Measurements from ENCODE around the gene BICRA.
"Not testable (repeated sequence)": the region's sequence is repeated elsewhere in the genome, so short reads cannot be mapped to it uniquely, and the experiment has no call there.

BICRA gene

DNA sequence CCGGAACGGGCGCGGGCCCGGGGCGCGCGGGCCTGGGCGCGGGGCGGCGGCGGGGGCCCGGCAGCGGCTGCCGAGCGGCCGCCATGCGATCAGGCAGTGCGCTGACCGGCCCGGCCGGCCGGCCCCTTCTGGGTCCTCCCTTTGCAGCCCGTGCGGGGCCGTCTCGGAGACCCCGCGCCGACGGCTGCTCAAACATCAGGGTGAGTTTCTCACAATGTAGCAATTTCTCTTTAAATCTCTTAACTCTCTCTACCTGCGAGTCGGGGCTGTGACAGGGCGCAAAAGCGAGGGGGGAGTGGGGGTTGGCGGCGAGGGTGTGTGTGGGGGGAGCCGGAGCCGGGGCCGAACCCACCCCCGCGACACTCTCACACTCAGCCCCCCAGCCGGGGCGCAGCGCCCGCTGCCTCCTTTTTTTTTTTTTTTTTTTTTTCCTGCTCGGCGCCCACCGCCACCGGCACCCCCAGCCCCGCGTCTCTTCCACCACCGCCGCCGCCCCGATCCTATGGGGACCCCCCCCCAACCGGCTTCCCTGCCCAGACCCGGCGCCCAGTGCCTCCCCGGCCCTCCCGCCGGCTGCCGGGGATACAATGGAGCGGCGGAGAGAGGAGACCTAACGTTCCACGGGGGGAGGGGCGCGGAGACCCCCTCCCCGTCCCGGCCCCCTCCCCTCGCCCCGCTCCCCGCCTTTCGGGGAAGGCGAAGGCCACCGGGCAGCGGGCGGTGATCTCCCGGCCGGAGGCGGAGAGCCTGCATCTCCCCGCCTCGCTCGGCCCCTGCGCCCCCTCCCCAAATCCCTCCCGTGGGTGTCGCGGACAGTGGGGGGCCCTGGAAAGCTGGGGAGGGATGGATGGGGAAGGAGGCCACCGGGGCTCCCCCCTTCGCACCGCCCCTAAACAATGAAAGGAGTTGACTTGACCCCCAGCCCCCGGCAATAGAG lies at the start of gene BICRA:
TSS of gene BICRA (plus strand) at position 166 of the 937 bp plus-strand sequence. CDS start 64,441 bp downstream, outside the sequence.
- peak; percentile 77 for DNase-seq

DNA sequence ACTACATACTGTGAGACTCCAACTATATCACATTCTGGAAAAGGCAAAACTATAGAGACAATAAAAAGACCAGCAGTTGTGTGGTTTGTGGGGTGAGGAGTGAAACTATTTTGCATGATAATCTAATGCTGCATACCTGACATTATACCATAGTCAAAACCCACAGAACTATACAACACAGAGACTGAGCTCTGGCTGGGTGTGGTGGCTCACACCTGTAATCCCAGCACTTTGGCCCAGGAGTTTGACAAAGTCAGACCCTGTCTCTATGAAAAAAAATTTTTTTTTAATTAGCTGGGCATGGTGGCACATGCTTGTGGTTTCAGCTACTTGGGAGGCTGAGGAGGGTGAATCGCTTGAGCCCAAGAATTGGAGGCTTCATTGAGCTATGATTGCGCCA lies 47.9 kb upstream of the BICRA start:
- no peak for DNase-seq

DNA sequence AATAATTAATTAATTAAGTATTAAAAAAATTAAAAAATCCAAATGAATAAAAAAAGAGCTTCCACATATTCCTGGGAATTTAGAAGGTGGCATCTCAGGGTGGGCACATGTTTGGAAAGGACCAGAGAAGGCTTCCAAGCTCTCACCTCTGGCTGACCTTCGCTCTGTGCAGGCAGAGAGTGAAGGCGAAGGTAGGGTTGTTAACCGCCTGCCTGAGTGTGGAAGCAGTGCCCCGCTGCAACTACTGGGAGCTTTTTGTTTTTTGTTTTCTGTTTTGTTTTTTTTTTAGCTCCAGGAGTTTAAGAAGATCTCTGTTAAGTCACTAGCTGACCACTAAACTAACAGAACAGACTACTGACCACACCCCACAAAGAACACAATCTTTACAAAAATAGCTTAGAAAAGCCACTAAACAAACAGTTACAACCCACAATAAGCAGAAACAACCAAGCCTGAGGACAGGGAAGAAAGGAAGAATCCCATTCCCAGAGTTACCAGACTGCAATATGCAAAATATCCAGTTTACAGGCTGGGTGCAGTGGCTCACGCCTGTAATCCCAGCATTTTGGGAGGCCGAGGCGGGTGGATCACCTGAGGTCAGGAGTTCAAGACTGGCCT lies 47.4 kb upstream of the BICRA start:
- no peak for DNase-seq

DNA sequence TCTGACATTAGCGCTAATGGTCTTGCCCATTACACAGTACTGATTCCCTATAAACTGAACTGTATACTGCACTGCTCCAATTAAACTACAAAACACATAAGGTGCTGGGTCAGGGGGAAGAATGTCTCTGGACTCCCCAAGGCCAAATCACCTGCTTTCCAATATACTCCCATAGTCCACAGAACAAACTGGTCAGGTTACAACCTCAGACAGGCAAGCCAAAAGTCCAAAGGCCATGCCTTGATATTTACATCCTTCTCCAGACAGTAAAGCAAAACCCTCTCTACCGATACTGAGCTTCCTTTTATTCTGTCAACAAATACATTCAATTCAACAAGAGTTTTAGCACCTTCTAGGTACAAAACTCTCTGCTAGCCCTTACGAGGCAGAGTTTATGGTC lies 44.9 kb upstream of the BICRA start:
- no peak for DNase-seq

DNA sequence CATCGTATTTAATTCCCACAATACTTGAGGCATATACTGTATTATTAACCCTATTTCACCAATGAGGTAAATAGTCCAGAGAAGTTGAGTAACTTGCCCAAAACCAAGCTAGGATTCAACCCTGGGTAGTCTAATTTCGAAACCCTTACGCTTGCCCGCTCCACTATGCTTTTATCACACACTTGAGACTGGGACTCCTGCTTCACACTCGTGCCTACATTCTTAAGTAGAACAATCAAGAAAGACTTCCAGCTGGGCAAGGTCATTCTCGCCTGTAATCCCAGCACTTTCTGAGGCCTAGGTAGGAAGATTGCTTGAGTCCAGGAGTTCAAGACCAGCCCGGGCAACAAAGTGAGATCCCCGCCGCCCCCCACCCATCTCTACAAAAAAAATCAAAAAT lies 39.6 kb upstream of the BICRA start:
- no peak for DNase-seq

DNA sequence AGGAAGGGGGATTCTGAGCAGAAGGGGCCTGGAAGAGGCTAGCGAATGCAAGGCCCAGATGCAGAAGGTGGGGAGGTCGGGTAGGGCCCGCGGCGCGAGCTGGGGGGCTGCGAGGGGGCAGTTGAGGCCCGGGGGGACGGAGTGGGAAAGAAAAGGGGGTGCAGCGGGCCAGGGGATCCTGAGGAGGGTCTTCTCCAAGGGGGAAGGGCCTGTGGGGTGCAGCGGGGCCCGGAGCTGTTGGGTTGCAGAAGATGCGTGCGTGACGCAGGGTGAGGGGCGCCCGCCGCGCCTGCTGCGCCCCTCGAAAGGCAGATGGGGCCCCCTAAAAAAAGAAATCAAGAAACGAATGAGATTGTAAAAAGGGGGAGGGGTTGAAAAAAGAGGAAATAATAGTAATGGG lies 36.3 kb upstream of the BICRA start:
- DNase-seq = no peak

DNA sequence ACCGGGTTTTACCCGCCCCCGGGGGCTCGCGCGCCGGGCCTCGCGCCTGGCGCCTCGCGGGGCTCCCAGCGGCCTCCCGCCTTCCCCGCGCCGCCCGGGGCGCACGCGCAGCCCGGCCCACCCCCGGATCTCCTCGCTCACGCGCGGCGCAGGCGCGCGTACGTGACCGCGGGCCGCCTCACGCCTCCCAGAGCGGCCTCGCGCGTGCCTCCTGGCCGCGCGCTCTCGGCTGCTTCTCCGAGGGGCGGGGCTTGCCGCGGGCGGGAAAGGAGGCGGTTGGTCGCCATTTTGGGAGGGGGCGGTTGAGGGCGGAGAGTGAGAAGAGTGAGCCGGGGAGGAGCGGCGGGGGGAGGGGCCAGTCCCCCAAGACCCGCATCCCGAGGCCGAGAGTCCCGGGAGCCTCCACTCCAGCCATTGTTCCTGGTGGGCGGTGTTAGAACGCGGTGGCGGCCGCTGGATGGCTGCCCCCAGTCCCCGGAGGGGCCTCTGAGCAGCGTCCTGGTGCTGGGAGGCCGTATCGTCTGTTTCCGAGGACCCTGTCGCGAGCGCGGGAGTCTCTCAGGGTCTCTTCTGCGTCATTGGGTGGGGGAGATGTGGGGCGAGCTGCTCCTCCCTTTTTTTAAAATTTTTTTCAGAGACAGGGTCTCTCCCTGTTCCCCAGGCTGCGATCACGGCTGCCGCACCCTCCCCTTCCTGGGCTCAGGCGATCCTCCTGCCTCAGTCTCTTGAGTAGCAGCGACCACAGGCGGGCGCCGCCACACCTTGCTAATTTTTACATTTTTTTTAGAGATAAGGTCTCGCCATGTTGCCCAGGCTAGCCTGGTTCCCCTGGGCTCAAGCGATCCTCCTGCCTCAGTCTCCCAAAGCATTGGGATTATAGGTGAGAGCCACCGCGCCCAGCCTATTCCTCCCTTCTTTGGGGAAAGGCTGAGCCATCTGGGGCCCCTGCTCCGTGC lies 35.6 kb upstream of the BICRA start, which contains the start of gene ZNF541:
TSS of gene ZNF541 (minus strand) at position 78 of the 956 bp plus-strand sequence. CDS start 17,292 bp downstream, outside the sequence.
- no peak for DNase-seq

DNA sequence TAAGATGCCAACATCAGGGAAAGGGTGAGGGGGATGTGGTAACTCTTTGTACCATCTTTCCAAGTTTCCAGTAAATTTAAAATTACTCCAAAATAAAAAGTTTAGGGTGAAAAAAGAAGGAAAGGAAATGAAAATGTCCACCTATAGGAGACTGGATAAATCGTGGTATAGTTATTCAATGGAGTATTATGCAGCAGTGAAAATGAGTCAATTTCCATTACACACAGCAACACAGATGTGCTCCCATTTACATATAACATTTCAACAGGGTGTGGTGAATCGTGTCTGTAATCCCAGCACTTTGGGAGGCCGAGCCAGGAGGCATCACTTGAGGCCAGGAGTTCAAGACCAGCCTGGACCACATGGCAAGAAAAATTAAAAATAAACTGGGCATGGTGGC lies 28.5 kb upstream of the BICRA start:
- DNase-seq = no peak

DNA sequence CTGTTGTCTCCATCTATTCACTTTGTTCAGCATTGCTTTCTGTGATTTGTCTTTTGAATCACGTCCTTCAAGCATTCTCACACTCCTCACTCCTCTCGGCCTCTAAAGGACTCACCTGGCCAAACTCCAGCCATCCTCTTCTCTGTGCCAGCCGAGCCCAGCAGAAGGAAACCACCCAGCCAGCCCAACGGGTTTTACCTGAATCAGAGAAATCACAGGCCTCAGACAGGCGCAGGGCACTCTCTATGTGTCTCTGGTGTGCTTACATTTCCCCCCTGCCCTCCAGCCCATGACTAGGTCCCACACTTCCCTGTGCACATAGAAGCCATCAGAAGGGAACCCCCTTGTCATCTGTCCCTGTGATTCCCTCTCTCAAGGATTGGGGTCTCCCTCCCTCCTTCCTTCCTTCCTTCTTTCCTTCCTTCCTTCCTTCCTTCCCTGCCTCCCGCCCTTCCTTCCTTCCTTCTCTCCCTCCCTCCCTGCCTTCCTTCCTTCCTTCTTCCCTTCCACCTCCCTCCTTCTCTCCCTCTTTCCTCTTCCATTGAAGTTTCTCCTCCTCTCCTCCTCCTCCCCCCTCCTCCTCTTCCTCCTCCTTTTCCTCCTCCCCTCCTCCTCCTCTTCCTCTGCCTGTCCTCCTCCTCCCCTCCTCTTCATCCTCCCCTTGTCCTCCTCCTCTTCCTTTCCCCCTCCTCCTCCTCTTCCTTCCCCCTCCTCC lies 27.2 kb upstream of the BICRA start:
- no peak for DNase-seq

DNA sequence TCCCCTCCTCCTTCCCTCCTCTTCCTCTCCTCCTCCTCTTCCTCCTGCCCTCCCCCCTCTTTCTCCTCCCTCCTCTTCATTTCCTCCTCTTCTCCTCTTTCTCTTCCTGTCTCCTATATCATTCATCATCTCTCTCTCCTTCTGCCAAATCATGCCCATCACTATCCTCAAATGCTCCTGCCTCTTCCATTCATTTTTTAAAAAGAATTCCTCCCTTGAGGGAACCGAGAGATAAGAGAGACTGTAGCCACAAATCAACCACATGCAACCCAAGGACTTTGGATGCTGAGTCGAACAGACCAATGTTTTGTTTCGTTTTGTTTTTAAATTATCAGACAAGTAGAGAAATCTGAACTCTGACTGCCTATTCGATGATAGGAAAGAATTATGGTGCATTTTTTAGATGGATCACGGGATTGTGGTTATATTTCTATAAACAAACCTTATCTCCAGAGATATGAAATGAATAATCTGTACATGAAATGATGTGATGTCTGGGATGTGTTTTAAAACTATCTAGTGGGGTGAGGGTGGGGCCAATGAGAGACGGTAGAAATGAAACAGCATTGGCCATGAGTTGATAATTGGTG lies 26.5 kb upstream of the BICRA start:
- DNase-seq = no peak

DNA sequence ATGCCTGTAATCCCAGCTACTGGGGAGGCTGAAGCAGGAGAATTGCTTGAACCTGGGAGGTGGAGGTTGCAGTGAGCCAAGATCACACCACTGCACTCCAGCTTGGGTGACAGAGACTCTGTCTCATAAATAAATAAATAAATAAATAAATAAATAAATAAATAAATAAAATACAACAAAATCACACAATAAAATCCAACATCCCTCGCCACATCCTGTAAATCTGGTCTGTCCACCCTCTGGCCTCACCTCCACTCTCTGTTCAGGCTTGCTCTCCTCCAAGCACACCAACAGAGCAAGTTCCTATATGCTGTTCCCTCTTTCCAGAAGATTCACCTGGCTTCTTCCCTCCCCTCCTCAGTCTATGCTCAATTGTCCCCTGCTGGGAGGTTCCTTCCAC lies 25.8 kb upstream of the BICRA start:
- DNase-seq = not testable (repeated sequence)

DNA sequence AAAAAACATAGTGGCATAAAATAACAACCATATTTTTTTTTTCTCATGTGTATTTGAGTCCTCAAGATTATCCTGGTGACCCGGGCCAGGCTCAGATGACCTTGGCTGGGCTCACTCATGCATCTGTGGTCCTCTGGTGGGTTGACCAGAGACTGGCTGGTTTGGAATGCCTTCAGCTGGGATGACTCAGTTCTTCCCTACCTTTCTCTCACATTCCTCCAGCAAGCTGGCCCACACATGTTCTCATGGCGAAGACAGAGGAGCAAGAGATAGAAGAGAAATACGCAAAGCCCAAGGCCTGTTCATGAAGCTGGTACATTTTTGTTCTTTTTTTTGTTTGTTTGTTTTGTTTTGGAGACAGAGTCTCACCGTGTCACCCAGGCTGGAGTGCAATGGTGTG lies 21.6 kb upstream of the BICRA start:
- DNase-seq = no peak

DNA sequence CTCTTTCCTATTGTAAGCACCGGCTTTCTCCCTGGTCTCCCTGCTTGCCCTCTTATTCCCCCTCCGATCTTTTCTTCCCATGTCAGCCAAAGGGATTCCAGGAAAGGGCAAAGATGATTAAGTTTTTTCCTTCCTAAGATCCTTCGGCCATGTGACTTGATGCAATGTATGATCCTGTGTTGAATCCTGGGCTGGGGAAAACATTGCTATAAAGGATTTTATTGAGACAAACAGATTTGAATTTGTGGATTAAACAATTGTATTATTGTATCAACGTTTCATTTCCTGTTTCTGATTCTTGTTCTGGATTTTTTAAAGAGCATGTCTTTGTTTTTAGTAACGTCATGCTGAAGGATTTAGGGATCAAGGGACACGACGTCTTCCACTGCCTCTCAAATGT lies 19.1 kb upstream of the BICRA start:
- DNase-seq = no peak

DNA sequence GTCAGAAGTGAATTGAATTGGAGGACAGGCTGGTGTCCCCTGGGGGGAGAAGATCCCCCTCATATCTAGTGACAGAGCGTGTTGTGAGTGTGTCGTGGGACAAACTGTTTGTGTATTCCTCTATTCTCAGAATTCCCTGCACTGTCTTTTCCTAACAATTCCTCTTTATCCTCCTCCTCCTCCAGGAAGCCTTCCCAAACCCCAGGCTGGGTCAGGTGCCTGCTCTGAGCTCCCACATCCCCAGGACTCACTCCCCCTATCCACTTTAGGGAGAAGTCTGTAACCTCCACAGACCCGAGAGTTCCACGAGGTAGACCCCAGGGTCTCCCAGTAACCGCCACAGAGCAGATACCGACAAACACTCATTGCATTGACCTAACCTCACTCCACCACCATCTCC lies 15.1 kb upstream of the BICRA start:
- no peak for DNase-seq

DNA sequence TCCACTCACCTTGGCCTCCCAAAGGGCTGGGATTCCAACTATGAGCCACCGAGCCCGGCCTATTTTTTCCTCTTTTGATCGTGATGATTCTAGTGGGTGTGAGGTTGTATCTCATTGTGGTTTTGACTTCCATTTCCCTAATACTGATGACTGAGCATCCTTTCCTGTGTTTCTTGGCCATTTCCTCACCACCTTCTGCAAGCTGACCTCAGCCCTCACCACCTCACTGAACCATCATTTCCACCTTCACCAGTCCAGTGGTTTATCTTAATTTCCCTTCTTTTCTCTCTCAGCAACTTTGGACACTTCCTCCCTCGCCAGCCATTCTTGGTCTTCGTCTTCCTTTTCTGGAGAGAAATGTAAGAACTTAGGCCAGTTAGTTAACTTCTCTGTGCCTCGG lies 13.0 kb upstream of the BICRA start:
- peak; percentile 13 for DNase-seq

DNA sequence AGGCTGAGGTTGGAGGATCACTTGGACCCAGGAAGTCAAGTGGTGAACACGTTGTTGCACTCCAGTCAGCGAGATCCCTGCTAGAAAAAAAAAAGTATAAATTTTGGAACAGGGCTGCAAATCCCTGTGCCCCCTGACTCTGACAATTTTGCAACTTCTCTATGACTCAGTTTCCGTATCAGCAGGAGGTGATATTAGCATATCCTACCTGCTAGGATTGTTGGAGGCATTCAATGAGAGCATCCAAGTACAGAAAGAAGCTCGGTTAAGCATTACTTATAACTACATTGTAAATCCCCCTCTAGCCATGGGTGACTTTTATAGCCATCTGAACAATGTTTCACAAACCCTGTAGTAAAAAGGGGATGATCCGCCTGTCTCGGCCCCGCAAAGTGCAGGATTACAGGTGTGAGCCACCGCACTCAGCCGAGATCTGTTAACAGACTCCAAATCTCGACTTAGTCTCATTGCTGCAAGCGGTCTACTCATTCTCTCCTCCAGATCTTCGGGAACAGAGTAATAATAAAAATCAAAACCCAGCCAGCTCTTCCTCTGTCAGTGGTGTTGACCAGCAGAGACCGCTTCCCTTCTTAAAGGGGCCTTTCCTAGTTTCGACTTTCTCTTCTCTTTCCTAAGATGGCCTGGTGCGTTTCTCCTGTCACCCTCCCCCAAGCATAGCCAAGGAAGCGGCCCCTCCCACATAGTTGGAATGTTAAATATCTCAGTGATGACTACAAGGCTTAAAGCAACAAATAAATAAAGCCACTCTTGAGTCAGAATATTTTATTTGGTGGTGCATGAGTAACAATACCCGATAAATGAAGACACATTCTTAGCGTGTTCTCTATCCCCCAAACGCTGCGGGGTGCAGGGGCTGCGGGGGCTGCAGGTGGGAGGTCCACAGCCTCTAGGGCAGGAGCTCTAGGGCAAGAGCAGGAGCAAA lies 10.3 kb upstream of the BICRA start:
- DNase-seq = no peak

DNA sequence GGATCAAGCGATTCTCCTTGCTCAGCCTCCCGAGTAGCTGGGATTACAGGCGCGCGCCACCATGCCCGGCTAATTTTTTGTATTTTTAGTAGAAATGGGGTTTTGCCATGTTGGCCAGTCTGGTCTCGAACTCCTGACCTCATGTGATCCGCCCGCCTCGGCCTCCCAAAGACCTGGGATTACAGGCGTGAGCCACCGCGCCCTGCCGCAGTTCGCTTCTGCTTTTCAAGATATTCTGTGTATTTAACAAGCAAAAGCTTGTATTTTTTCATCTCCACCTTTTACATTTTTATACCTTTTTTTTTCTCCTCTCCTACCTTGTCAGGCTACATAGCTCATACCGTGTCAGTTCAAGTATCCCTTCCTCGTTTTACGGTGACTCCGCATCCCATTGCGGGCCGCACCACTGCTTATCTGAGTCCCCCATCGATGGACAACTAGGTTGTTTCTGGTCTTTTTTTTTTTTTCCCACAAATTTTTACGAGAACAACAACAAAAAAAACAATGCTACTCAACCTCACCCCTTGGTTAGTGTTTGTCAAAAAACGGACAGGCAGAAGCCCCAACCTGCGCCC lies 9.2 kb upstream of the BICRA start:
- not testable (repeated sequence) for DNase-seq

DNA sequence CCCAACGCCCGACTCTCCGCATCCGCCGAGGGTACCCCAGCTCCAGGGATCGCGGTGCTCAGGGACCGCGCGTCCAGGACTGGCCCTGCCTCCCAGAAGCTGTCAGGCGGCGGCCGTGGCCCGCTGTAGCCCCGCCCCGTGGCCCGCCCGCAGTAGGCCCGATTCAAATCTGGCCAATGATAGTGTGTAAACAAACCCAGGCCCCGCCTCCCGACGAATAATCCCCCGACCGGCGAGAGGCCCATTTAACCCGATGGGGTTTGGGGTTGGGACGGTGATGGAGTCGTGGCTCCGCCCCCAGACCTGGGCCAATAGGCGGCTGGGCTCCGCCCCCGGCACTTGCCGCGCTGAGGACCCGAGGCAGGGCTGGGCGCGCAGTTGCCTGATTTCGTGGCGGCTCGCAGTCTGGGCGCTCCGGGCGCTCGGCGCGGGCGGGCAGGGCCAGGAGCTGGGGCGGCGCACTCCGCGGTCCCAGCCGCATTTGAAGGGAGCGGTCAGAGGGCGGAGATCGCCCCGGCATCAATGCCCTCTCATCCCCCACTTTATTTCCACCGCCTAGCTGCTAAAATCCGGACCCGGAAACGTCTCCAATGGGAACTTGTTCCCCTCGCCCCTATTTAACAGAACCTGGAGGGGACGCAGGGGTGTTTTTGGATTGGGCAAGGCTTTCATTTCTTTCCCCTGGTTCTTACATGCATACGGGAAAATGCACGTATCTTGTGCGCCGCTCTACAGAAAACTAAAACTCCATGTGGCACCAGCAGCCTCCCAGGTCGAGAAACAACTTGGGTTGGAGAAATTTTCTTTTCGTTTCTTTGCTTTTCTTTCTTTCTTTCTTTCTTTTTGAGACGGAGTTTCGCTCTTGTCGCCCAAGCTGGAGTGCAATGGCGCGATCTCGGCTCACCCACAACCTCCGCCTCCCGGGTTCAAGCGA lies 8.4 kb upstream of the BICRA start:
- DNase-seq = peak; percentile 97

Data from GDM1 (cell line).